ENCODE measurements around the gene TFPI. TPM values are rescaled to one million over a fixed set of nuclear protein-coding genes. Genes with fewer than 3 reads are reported as not detected.

TFPI gene
- total RNA-seq, 4 donors from 2014 or later = 75.1 to 110 (median 92.2) TPM

DNA sequence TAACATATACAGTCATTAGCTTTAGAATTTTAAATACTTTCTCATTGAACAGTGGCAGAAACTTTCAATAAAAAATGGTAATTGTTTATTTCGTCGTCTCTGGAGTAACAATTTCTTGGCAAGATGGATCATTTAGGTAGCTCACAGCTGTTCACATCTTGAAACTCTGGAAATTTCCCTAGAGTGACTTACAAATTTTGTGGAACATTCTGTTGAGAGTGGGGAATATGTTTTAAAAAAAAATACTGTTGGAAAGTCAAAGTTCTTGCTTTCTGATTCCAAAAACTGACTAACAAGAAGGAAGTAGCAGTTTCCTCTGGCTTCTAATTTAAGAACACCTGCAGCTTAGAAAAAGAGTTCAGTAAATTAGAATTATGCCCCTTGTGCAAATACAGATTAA lies 95.0 kb downstream of the TFPI start:
- Histone ChIP-seq H3K27me3 (no peaks in the 10 kb centered on the region), H3K36me3 (no peaks in the 10 kb centered on the region), H3K27ac (no peak overlapping the region), H3K9me3 (no peaks in the 10 kb centered on the region), H3K4me3 (no peak overlapping the region), H3K4me1 (no peaks in the 10 kb centered on the region)
- 51 to 60% methylated on average over 2 of the region's 2 CpGs for WGBS, 2 donors
- TF ChIP-seq EP300 (IDR thresholded peaks at IDR 0.05) (no peak), POLR2A (IDR thresholded peaks at IDR 0.05) (no peak)
- TF ChIP-seq, protein P1, sequence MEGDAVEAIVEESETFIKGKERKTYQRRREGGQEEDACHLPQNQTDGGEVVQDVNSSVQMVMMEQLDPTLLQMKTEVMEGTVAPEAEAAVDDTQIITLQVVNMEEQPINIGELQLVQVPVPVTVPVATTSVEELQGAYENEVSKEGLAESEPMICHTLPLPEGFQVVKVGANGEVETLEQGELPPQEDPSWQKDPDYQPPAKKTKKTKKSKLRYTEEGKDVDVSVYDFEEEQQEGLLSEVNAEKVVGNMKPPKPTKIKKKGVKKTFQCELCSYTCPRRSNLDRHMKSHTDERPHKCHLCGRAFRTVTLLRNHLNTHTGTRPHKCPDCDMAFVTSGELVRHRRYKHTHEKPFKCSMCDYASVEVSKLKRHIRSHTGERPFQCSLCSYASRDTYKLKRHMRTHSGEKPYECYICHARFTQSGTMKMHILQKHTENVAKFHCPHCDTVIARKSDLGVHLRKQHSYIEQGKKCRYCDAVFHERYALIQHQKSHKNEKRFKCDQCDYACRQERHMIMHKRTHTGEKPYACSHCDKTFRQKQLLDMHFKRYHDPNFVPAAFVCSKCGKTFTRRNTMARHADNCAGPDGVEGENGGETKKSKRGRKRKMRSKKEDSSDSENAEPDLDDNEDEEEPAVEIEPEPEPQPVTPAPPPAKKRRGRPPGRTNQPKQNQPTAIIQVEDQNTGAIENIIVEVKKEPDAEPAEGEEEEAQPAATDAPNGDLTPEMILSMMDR (IDR thresholded peaks at IDR 0.05) = no peak
- no peak for DNase-seq (ENCODE audit: low spot score in 2 of 2)

DNA sequence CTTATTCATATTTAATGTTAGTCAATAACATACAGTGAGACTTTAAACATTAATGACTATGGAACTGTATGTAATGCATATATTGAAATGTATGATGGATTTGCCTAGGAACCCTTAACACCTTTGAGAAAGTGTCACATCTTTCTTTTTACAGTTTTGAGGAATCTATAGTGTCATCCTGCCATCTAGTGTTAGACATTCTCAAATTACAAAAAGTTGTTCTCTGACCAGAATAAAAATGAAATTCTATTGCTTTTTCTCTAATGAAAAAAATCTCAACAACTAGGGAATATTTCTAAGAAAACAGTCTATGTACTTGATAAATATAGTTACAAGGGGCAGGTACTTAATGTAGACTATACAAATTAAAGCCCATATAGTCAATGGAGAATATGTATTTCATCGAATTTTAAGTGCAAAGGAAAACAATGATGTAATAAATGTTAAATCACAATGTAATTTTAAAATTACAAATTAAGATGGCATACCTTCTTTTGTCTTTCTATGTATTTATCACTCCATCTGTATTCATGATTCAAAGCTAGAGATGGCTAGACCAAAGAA lies 101.1 kb downstream of the TFPI start:
- Histone ChIP-seq H3K4me1 (no peaks in the 10 kb centered on the region), H3K27ac (no peak overlapping the region), H3K4me3 (no peak overlapping the region), H3K36me3 (no peaks in the 10 kb centered on the region), H3K27me3 (no peaks in the 10 kb centered on the region), H3K9me3 (no peaks in the 10 kb centered on the region)
- WGBS, 2 donors = 92 to 93% methylated on average over 1 of the region's 1 CpG
- DNase-seq (ENCODE audit: low spot score in 2 of 2) = no peak
- TF ChIP-seq EP300 (IDR thresholded peaks at IDR 0.05) = no peak
- no peak for TF ChIP-seq POLR2A (IDR thresholded peaks at IDR 0.05)
- TF ChIP-seq, protein P1 (IDR thresholded peaks at IDR 0.05) = peak; percentile 13 to 64 (median 49)

DNA sequence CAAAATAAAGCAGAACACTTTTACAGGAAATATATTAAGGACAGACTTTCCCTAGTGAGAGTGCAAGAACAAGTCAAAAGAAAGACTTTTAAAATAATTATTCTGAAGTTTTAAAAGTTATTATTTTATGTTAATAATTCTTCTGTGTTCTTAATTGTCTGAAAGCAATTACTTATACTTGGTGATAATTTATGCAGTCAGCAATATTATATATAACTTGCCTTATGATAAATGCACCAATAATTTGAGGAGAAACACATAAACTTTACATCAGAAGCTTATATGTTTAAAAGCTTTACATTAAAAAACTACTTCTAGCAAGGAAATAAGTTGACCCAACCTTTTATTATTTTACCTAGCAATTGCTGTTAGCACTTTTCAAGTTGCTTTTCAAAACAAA lies 102.7 kb downstream of the TFPI start:
- Histone ChIP-seq H3K4me1 (no peaks in the 10 kb centered on the region), H3K27me3 (no peaks in the 10 kb centered on the region), H3K27ac (no peak overlapping the region), H3K4me3 (no peak overlapping the region), H3K9me3 (no peaks in the 10 kb centered on the region), H3K36me3 (no peaks in the 10 kb centered on the region)
- DNase-seq (ENCODE audit: low spot score in 2 of 2) = no peak
- TF ChIP-seq, protein P1 (IDR thresholded peaks at IDR 0.05) = no peak
- no peak for TF ChIP-seq EP300 (IDR thresholded peaks at IDR 0.05)
- no peak for TF ChIP-seq POLR2A (IDR thresholded peaks at IDR 0.05)

DNA sequence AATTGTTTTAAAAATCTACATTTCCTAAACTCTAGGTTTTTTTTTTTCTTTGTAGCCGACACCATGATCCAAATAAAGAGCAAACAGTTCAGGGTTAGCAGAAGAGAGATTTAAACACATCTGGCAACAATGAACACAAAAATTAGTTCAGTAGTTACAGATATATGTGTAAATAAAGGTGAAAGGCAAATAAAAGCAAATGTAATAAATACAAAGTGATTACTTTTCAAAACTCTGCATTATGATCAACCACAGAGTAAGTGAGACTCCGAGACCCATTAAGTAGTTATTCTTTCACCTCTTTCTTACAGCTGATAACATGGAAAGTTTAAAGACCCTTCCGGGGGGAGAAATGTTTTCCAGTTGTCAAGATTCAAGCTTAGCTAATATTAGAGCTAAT lies 106.9 kb downstream of the TFPI start:
- Histone ChIP-seq H3K4me3 (peak overlapping the region; percentile 2 to 50 (median 21)), H3K27me3 (no peaks in the 10 kb centered on the region), H3K36me3 (no peaks in the 10 kb centered on the region), H3K27ac (peak overlapping the region in 2 of 4 donors; percentile 63 to 69), H3K4me1 (no peaks in the 10 kb centered on the region), H3K9me3 (no peaks in the 10 kb centered on the region)
- DNase-seq (ENCODE audit: low spot score in 2 of 2) = no peak
- WGBS, 2 donors = 38 to 40% methylated on average over 3 of the region's 3 CpGs
- TF ChIP-seq POLR2A (IDR thresholded peaks at IDR 0.05) (no peak), EP300 (IDR thresholded peaks at IDR 0.05) (no peak)
- TF ChIP-seq, protein P1 (IDR thresholded peaks at IDR 0.05) = no peak

GRCh38 chr2:187446711-187447110 lies 107.5 kb downstream of the TFPI start:
- DNase-seq (ENCODE audit: low spot score in 2 of 2) = no peak
- H3K4me1 ChIP-seq = no peaks in the 10 kb centered on the region
- H3K9me3 ChIP-seq = no peaks in the 10 kb centered on the region
- peak overlapping the region in 3 of 4 donors; percentile 30 to 69 (median 63) for H3K27ac ChIP-seq
- no peak for TF ChIP-seq EP300 (IDR thresholded peaks at IDR 0.05)
- TF ChIP-seq POLR2A (IDR thresholded peaks at IDR 0.05) = no peak
- TF ChIP-seq, protein P1 (IDR thresholded peaks at IDR 0.05) = no peak
- WGBS, 2 donors = 49 to 55% methylated on average over 1 of the region's 1 CpG
- no peaks in the 10 kb centered on the region for H3K36me3 ChIP-seq
- no peaks in the 10 kb centered on the region for H3K27me3 ChIP-seq
- peak overlapping the region; percentile 2 to 50 (median 21) for H3K4me3 ChIP-seq

Measured in tibial nerve (tissue), 4 donors.